GM19023 (cell line): ENCODE measurements around the gene LIPA.
"Not testable (repeated sequence)": the region's sequence is repeated elsewhere in the genome, so short reads cannot be mapped to it uniquely, and the experiment has no call there.

ENCODE experiments used
- ATAC-seq: cut with Tn5 transposase; IDR thresholded peaks from one replicate; pipeline ENCODE4 v1.9.1; 2021; ENCODE audit warnings: mild to moderate bottlenecking, moderate library complexity; ENCODE audit not compliant: unreplicated experiment

LIPA gene

DNA sequence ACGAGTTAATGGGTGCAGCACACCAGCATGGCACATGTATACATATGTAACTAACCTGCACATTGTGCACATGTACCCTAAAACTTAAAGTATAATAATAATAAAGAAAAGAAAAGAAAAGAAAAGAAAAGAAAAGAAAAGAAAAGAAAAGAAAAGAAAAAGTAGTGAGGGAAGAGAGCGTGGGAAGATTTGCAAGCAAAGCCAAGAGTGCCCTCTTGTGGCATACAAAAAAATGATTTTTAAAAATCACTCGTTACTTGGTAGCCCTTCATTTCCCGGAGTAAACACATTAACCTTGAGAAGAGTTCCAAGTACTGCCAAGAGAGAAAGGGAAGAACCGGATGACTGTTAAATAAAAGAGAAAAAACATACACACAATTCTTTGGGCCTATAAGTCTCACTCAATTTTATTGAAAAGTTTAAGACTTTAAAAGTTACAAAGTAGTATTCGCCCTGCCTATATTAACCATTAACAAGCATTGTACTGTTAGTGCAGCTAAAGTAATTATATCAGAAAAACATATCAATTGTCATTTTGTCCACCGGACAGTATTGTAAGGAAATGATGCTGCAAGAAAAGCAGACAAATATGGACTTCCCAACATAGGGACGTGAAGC is 38.3 kb downstream of the LIPA start:
- ATAC-seq: no peak

DNA sequence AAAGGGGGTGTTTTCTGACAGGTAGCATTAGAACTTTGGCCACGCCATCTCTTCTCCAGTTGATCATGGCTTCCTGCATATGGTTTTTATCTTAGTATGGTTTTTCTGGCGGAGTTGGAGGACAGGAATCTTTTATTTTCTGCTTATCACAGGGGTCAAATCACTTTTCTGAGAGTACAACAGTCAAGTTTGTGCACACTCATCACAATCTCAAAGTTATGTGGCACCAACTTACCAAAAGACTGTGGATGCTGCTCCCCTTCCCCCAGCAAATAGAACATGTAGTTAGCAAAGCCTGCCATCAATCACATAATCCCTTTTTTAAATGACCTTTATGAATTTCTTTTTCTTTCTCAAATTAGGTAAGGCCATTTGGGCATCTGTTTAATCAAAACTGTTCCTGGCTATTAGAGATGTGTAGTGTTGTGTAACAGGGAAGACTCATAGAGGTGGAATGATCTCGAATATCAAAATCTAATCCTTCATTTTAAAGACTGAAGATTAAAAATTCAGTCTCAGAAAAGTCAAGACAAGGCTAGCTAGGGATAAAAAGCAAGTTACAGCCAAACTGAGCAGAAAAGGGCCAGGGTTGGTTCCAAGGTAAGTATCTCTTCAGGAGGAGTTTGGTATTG is 40.7 kb downstream of the LIPA start:
- ATAC-seq: no peak

DNA sequence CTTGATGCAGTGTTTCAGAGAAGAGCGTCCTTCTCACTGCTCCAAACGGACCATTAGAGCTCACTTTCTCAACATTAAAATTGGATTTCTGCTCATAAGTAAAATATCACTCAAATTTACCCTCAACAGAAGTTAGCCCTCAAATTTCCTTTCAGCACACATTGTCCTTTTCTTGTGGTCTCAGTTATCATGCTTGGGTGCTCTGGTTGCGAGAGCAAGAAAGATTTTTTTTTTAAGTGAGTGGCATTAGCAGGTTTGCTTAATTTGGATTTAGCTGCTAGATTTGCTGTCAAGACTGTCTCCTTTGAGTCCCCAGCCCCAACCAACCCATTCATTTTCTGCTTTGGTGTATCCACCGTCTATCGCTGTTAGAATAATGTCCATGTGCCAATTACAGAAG is 41.9 kb downstream of the LIPA start:
- no peak for ATAC-seq

DNA sequence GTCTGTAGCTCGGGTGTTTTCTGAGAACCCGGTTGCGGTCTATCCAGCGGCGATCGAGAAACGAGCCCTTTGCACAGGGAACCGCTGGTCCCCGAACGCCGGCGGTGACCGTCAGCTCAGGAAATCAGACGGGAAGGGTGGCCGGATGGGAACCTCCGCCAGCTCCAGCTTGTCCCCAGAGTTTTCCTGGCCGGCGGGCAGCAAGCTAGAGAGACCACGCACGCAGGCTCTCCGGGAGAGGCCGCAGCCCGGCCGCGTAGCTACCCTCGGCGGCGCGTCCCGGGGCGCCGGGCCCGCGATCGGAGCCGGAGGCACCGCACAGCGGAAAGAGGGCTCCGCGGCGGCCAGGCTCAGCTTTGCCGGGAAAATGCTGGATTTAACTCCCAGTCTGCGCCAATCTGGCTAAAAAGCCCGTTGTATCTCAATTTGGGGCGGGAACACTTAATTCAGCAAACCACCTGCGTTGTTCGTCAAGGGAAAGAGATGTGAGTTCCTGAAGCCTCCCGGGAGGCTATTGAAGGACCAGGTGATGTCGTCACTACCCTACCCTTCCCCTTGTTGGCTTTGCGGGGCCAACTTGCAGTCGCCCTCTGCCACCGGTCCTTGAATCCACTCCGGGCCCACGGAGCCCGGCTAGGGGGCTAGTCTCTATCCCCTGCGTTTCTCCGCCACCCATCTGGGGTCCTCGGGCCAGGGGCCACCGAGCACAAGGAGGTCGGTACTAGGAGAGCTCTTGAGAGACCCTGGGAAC is 43.6 kb downstream of the LIPA start:
- ATAC-seq: no peak

DNA sequence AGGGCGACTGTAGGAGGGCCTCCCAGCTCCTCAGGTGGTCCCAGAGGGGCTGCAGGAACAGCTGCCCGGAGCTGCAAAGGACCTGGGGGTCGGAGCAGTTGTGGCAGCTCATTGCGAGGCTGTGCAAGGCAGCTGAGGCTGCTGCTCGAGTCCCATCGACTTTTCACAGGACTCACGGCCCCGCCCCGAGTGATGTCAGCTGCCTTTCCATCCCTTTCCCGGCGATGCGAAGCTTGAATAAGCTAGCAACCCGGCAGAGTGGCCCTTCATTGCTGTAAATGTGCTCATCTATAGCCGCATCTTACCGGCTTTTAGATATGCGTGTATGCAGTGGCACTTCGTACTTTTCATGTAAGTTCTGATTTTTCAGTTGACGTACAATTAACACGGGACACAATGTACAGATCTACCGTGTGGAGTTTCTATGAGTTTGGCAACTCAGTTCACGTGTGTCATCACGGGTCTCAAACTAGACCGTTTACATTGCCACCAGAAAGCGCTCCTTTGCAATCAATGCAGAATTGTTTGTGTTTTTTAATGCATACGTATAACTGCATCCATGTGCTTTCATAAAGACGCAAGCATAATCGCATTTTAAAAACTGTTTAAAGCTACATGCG is 44.3 kb downstream of the LIPA start, which contains the start of gene CH25H:
Gene CH25H (minus strand): TSS at position 137 of the 620 bp plus-strand sequence. CDS start 25 bp downstream, at position 112.
- no peak for ATAC-seq

DNA sequence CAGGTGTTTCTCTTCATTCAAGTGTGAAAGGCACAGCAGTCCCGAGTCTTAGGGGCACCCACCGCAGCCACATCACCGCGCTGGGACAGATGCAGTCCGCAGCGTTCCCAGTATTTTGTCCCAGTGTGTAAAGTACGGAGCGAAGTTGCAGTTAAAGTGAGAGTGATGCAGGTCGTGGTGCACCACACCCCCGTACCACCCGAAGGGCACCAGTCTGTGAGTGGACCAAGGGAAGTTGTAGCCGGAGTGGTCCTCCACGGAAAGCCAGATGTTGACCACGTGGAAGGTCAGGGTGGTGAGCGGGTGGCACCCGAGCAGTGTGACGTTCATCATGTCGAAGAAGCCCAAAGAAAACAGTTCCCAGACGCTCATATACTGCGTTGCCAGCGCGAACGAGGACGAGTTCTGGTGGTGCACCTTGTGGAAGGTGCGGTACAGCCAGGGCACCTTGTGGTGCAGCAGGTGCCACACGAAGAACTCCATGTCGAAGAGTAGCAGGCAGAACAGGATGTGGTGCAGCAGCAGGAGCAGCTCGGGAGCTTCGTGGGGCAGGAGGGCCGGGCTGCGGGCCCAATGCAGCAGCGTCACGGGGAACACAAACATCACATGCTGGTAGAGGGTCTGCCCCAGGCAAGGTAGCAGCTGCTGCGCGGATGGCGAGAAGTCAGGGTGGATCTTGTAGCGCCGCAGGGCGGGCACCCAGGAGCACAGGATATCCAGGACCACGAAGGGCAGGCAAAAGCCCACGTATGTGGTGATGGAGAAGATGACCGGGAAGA is 45.0 kb downstream of the LIPA start:
- no peak for ATAC-seq

DNA sequence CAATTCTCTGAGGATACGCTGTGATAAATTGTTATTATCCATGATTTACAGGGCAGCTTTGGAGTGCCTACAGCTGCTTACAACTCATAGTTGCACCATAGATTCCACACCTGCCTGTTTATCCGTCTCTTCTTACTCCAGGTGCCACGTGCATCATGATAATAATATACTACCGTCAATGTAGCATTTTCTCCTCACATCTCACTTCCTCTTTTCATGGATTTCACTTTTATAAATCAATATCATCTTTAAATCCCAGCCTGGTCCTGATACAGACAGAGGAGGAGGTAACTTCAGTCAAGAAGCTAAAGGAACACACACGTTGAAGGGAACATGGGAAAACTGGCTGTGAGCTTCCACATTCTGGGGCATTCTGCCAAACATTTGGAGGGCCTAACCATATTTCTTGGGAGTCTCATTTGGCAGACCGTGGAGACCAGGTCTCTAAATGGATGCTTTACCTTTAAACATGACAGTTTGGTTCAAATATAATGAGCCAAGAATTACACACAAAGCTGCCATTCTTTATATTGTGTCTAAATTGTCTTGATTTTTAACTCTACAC is 46.9 kb downstream of the LIPA start:
- ATAC-seq: no peak

DNA sequence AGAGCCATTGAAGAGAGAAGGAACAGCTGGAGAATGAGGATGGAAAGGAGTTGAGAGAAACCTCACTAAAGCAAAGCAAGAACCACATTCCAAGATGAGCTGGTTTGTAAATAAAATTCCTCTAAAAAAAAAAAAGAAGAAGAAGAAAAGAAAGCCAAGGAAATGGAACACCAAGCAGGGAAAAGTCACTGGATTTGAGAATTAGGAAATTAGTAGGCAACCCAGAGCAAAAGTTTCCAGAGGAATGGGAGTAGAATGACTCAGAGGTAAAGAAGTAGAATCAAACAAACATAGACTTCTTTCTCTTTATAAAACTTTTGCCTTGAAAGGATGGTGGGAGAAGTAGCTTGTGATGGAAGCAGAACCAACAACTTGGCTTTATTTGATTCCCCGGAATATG is 48.3 kb downstream of the LIPA start:
- no peak for ATAC-seq

DNA sequence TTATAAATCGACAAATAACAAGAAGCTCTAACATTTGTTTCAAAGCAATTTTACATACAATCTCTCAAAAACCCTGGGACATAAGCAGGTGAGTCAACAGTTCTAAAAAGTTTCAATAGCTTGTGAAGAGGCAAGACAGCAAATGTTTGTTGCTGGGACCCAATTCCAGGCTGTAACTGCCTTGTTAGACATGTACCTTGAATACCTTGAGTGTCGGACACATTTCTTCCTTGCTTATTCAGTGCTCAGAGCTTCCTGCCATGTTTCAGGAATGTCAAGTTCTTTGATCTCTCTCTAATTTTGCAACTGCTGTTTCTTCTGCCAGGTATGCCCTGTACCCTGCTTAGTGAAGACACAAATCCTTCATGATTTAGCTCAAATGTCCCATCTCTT is 49.5 kb downstream of the LIPA start:
- ATAC-seq: no peak

DNA sequence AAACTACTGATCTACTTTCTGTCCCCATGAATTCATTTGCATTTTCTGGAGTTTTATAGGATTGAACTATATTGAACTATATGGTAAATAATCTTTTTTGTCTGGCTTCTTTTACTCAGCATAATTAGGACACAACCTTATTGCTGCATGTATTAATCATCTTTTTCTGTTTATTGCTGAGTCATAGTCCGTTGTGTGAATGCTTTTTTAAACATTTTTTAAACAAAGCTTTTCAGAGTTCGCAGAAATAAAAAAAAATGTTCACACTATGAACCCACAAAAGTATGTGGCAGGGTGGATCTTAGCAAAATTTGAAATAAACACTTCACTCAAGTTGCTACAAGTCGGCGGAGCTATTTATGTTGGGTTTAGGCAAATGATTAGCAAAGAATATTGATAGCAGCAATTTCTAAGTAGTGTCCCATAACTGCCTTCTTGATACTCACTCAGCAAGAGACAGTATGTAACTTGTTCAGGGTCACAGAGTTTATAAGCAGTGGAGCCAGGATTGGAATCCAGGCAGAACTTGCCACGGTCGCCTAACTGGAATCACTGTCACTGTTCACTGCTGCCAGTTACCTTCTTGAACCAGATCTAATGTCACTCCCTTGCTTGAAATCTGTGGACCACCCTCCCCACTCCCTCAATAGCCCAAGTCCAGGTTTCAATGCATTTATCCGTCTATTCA is 50.1 kb downstream of the LIPA start:
- ATAC-seq: no peak

DNA sequence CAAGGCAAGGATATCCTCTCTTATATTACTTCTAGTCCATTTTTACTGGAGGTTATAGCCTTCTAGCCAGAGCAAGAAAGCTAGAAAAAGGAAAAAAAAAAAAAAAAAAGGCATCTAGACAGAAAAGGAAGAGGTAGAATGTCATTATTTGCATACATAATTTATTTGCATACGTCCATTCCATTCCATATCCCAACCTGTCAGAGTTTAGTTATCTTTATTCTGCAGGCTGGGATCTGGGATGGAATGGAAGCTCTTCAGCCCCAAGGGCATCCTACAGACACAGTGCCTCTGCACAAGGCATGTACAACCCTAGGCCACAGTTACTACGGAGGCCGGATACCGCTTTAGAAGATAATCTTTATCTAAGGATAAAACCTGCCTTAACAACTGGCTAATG is 54.1 kb downstream of the LIPA start:
- no peak for ATAC-seq

DNA sequence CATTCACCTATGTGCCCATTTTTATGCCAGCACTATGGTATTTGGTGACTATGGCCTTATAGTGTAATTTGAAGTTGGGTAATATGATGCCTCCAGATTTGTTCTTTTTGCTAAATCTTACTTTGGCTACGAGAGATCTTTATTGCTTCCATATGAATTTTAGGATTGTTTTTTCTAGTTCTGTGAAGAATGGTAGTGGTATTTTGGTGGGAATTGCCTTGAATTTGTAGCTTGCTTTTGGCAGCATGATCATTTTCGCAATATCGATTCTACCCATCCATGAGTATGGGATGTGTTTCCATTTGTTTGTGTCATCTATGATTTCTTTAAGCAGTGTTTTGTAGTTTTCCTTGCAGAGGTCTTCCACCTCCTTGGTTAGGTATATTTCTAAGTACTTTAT is 60.3 kb downstream of the LIPA start:
- not testable (repeated sequence) for ATAC-seq

DNA sequence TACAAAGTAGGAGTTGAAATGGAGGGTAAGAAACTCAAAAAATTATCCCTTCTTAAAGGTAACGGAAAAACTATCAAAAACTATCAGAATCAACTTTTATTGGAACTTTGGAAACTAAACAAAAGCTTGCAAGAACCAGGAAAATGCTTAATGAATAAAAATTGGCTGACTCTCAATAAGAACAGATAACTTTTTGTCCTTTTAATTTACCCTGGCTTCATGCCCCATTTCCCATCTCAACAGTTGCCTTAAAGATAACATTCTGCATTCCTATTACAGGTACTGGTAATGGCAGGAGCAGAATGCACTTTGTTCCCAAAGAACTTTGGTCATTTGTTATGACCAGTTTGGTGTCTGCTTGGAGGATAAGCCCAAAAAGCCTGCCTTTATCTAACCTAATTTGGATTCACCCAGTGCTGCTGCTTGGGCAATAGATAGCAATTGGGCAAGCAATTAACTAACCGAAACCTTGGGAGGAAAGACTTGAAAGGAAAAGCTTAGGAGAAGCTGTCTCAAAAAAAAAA is 62.3 kb downstream of the LIPA start:
- ATAC-seq: no peak

DNA sequence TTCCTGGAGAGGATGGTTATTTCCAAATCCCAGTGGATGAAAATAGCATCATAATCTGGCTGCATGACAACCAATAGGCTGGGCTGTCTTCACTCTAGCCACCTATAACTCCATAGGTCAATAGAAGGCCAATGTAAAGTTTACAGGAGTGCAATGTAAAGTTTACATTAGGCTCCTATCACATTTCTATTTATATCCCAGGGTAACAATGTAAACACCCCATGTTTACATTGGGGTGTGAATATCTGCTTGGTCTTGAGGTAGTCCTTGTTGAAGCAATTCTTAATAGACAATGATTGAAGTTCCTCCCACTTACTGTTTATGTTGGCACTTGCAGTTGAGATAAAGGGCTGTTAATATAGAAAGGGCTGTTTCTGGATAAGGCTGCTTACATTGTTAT is 65.9 kb downstream of the LIPA start:
- no peak for ATAC-seq

DNA sequence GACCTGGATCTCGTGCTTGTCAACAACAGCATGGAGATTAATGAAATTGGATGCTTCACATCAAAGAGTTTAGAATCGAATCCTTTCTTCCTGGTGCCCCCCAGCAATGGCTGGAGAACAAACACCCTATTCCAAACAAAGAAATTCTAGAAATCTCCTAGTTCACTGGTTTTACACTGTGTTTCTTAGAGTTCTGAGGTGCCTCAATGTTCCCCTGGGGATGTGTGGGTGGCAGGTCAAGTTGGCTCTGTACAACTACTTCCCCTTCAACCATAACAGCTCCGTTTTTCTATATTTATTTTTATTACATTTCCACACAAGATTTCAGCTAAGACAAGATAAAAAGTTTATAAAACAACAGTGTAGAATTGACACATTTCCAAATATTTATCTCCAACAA is 66.9 kb downstream of the LIPA start:
- no peak for ATAC-seq

DNA sequence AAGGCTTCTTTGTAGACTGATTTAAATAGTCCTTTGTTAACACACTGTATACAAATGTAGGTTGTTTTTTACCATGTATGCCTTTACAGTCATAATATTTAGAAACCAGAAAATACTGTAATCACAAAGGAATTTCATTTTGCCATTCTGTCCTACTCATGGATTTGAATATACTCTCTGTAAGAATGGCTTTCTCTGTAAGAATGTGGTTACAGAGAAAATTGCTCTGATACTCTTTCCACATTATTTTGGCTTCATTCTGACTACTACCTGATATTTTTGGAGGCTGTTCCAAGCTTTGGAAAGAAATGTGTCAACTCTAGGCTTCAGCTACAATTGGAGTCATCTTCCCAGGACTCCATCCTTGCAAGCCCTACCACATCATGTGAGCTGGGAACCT is 68.0 kb downstream of the LIPA start:
- no peak for ATAC-seq

DNA sequence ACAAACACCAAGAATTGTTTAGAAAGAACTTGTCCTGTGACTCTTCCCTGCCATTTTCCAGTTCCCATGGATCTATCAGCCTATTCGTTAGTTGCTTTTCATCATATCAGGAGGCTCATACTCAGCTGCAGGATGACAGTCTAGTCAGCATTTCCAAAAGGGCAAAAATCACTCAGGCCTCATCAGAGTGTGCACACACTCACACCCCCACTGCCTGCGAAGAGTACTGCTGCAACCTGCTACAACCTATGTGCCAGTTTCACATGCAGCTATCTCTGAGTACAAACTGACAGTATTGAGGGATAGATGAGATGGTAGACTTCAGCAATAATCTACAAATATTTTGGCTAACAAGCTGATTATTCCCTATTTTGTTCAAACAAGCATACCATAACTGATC is 68.7 kb downstream of the LIPA start:
- no peak for ATAC-seq

DNA sequence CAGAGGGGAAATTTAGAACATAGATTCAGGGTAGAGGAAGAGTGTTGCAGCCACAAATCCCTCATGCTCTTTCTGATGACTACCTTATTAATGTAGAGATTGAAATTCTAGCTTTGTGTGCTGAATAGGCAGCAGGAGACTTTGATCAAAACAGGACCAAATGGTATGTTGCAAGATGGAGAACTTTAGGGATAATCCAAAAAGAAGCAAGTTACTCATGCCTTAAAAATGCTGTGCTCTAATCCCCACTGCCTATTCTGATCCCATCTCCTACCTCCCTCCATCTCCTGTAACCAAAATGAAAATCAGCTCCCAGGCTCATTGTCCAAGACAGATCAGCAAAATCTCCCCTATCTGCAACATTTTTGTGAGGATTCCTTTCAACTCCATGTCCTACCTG is 75.8 kb downstream of the LIPA start:
- no peak for ATAC-seq

DNA sequence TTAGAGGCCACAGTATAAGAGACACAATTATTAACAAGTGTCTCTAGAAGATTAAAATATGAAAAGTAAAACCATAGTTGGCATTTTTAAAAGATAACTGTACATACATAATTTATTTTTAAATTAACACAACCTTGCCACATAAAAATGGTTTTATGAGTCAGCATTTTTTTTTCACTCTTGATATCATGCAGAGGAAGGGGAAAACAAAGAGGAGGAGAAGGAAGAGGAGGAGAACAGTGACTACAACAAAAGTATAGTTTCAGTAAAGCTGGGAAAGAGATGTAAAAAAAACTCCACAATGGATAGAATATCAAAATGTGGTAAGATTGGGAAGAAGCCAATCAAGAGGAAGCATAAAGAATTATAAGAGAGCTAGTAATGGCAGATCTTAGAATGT is 78.5 kb downstream of the LIPA start:
- ATAC-seq: no peak

DNA sequence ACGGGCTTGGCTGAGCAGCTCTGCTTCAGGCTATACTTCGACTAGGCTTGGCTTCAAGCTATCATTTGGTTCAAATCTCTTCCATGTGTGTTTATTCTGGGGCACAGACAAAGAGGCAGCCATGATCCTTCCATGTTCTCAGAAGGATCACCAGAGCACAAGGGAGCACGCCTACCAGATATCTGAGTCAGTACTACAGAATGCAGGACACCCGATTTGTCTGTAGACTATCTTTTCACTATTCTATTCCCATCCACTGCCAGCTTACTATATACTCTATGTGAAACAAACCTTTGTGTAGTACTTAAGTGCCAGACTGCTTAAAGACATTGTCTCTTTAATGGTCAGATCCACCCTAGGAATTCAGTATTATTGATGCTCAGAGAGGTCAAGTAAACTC is 79.6 kb downstream of the LIPA start:
- no peak for ATAC-seq
